GM12891 (cell line): ENCODE results near the gene EFHC1.

Source experiments
- DNase-seq: peaks from one replicate; pipeline ENCODE4 v3.0.0; 2011; ENCODE audit warnings: low spot score; ENCODE audit not compliant: insufficient read length
- FAIRE-seq: peaks from 2 replicates; lab custom pipeline; 2011; peaks lifted over from hg19 to GRCh38; lab: Jason Lieb, UNC
- PAX5 ChIP-seq: IDR thresholded peaks from 2 replicates; pipeline ENCODE4 v1.6.1; 2011; ENCODE audit warnings: low read length, moderate library complexity, mild to moderate bottlenecking; ENCODE audit not compliant: insufficient read depth, severe bottlenecking
- POLR2A ChIP-seq: IDR thresholded peaks from 2 replicates; pipeline ENCODE4 v1.6.1; 2011; ENCODE audit warnings: low read depth, low read length, control low read depth
- POLR2AphosphoS5 ChIP-seq: IDR thresholded peaks from 2 replicates; pipeline ENCODE4 v1.6.1; 2011; ENCODE audit warnings: low read depth, low read length, control low read depth
- POU2F2 ChIP-seq: IDR thresholded peaks from 2 replicates; pipeline ENCODE4 v1.6.1; 2011; ENCODE audit warnings: low read depth, mild to moderate bottlenecking, control low read depth, low read length, moderate library complexity
- SPI1 ChIP-seq: IDR thresholded peaks from 2 replicates; pipeline ENCODE4 v1.6.1; 2011; ENCODE audit warnings: low read depth, low read length, control low read depth
- TAF1 ChIP-seq: IDR thresholded peaks from 2 replicates; pipeline ENCODE4 v1.6.1; 2011; ENCODE audit warnings: low read depth, low read length, control low read depth

EFHC1 gene

DNA sequence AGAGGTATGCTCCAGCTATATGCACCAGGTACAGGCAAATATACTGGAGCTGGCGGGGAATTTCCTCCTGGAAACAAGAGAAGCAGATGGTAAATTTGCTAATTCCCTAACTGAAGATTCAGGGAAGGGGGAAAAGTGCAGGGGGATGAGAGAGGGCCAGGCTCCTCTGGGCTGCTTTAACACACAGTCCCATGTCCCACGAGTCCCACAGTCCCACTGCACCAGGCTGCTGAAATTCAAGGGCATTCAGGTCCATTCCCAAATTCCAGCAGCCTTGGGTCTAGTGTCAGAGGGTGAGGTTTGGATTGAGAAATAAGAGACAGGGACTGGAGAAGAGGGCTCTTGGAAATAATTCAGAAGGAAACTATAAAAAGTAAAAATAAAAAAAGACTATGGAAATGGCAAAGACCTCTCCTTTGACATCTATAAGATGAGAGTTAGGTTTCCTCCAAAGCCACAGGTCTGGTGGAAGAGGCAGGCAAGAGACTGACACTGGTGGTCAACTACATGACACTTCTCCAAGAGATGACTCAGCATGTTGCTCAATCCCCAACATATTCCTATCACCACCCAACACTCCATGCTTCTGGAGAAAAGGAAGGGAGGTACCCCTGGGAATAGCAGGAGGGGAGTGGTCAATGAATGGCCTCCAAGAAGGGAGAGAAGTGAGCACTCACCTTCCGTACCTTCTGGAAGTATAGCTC lies 87.6 kb downstream of the EFHC1 start:
- no peak for DNase-seq
- no peak for FAIRE-seq
- no peak for TF ChIP-seq TAF1
- TF ChIP-seq SPI1 = no peak
- no peak for TF ChIP-seq PAX5
- TF ChIP-seq POLR2AphosphoS5 = no peak
- no peak for TF ChIP-seq POU2F2
- no peak for TF ChIP-seq POLR2A

DNA sequence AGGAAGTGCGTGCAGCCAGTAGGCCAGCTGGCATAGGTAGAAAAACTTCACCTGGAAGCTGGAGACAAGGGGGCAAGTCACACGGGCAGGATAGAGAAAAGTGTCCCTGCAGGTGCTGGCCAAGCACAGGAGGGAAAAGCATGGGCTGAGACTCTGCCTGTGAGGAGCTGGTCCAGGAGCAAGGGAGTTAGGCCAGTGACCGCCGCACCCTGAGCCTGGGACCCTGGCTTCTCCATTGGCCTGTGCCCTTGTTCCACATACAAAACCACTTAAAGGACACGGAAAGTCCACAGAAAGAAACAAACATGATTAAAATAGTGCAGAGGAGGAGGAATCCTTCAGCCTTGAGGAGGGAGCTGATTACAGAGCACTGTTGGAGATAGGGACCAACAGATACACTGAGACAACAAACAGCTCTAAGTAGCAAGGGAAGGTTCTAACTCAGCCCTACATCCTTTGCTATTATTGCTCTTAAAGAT lies 88.2 kb downstream of the EFHC1 start:
- DNase-seq (no peak), FAIRE-seq (no peak)
- TF ChIP-seq POU2F2 (no peak), POLR2AphosphoS5 (no peak), PAX5 (no peak)

DNA sequence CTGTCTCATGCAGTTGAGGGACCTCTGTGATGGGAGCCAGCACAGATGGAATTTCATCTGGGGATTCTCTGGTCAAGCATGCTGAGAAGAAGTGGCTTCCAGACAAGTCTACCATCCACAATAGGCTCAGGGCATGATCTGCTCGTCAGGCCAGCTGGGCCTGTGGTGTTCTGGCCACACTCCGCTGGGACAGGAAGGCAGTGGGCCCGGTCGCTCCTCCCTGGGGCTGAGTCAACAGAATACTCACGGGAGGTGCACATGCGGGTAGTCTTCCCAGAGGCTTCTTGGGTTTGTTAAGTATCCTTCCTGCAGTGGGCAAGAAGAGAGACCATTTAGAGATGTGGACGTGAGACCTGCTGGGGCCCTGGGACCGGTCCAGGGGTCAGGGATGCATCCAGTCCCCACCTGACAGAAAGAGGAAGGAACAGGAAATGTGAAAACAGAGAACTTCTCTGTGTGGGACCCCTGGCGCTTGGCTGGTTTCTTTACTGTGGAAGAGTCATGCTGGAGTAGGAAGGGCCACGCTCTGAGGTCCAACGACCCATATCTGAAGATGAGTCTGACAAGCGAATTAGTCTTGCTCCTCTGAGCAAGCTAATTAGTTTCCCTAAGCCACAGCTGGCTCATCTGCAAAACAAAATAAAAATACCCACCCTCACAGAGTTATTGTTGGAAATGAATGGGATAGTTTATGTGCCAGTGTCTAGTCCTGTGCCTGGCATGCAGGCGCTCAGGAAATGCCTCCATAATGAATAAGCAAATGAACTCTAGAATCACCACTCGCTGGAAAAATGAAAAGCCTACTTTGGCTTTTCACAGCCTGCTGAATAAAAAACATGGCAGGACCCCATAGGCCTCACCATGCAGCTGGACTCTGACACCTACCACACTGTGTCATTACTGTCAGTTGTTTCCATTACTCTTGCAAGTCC lies 89.4 kb downstream of the EFHC1 start:
- TF ChIP-seq PAX5 = no peak
- TF ChIP-seq TAF1 = no peak
- TF ChIP-seq SPI1 = no peak
- no peak for TF ChIP-seq POLR2A
- TF ChIP-seq POLR2AphosphoS5 = no peak
- no peak for TF ChIP-seq POU2F2
- FAIRE-seq (no peak), DNase-seq (no peak)

DNA sequence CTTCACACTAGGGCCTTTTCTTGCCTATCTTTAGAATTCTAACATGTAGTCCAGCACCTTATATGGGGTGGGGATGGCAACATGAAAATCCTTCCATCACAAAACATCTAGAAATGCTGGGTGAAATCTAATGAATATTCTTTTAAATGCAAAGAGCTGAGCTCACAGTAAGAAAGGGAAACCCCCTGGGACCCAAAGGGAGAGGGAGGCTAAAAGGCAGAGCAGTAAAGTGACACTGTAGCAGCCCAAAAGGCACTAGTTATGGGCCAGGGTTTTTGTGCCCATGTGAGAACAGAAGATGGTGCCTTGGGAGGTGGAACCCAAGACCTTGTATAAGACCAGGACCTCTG lies 90.0 kb downstream of the EFHC1 start:
- no peak for FAIRE-seq
- no peak for DNase-seq
- TF ChIP-seq POLR2AphosphoS5 (no peak), PAX5 (no peak), POU2F2 (no peak), POLR2A (no peak)

DNA sequence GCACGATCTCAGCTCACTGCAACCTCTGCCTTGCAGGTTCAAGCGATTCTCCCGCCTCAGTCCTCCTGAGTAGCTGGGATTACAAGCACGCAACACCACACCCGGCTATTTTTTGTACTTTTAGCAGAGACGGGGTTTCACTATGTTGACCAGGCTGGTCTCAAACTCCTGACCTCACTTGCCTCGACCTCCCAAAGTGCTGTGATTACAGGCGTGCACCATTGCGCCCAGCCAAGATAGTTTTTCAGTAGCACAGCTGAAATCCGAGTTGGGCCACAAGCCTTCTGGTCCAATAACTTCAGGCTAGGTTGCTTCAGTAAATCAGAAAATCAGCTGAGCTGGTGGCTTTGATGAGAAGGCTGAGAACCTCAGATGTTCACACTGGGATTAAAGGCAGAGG lies 91.0 kb downstream of the EFHC1 start:
- no peak for TF ChIP-seq POU2F2
- TF ChIP-seq POLR2A = no peak
- no peak for TF ChIP-seq PAX5
- no peak for TF ChIP-seq TAF1
- TF ChIP-seq POLR2AphosphoS5 = no peak
- no peak for FAIRE-seq
- no peak for DNase-seq

DNA sequence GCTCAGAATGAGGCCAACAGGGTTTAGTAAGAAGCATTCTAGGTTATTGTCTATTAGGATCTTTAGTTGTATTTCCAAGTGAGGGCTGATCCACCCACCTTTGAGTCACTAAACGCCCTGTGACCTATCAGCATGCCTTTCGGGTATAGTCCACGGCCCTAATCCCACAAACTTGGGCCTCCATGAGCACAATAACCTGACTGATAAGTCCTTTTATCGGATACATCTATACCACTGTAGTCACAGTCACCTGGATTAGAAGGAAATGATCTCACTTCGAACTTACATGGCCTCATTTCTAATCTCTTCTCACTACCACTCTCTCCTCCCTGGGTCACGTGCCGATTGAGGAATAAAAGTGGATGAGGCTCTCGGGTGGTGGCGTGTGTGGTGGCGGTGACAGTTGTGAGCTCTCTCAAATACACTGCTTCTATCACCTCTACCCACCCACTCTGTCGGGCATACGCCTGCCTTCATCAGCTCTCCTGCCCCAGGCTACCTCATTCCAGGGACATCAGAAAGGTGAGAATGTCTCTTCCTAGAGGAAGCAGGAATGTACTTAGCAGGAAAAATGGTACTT lies 91.5 kb downstream of the EFHC1 start:
- no peak for TF ChIP-seq POLR2A
- TF ChIP-seq POU2F2 = no peak
- TF ChIP-seq PAX5 = no peak
- TF ChIP-seq SPI1 = no peak
- TF ChIP-seq TAF1 = no peak
- no peak for TF ChIP-seq POLR2AphosphoS5
- DNase-seq (no peak), FAIRE-seq (no peak)

DNA sequence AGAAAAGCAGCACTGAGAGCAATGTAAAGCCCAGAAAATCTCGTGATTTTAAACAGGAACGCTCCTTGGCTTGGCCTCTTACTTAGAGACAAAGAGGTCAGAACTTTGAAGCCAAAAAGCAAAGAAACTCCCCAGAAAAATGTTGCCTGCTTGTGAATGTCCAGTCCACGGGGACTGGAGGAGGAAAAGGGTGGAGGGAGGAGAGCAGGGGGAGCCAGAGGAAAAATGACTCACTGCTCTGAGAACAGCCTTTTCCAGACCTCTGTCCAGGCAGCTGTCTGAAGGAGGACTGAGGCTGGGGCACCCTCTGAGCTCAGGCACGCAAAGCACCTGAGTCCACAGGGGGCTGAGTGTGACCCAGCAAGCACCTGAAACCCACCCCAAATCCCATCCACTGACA lies 92.1 kb downstream of the EFHC1 start:
- no peak for TF ChIP-seq POU2F2
- no peak for TF ChIP-seq TAF1
- no peak for TF ChIP-seq POLR2A
- TF ChIP-seq POLR2AphosphoS5 = no peak
- TF ChIP-seq PAX5 = no peak
- no peak for TF ChIP-seq SPI1
- FAIRE-seq (no peak), DNase-seq (no peak)

DNA sequence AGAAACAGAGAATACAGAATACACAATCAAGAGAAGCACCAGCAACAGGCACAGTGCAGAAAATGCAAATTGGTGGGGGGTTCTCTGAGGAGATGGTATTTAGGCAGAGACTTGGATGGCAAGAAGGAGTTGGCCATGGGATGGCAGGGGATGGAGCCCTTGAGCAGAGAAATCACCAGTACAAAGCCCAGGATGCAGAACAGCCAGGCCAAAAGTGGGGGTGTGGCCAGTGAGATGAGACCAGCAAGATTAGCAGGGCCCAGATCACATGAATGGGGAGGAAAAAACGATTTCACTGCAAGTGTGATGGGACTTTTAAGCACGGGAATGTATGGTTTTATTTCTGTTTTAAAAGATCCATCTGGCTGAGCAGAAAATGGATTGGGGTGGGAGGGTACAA lies 93.3 kb downstream of the EFHC1 start:
- FAIRE-seq (no peak), DNase-seq (no peak)
- TF ChIP-seq SPI1 = no peak
- no peak for TF ChIP-seq PAX5
- no peak for TF ChIP-seq TAF1
- no peak for TF ChIP-seq POU2F2
- no peak for TF ChIP-seq POLR2AphosphoS5
- no peak for TF ChIP-seq POLR2A

DNA sequence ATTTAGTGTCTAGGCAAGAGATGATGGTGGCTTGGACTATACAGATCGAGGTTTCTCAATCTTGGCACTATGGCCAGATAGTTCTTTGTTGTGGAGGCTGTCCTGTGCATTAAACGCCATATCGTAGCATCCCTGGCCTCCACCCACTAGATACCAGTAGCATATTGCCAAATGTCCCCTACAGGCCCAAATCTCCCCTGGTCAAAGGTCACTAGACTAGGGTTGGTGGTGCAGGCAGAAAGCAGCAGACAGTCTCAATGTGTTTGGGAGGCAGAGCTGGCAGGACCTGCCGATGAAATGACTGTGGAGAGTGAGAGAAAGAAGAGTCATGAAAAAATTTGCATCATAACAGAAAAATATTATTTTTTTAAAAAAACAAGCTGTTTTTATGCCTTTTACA lies 93.8 kb downstream of the EFHC1 start:
- TF ChIP-seq POLR2A = no peak
- no peak for TF ChIP-seq SPI1
- TF ChIP-seq TAF1 = no peak
- TF ChIP-seq POU2F2 = no peak
- TF ChIP-seq POLR2AphosphoS5 = no peak
- no peak for TF ChIP-seq PAX5
- no peak for DNase-seq
- FAIRE-seq = no peak
